Measurements from ENCODE around the gene COL17A1. TPM values are rescaled to one million over a fixed set of nuclear protein-coding genes. Genes with fewer than 3 reads are reported as not detected.

The COL17A1 gene
- total RNA-seq = 0.06 and 1.0 TPM in 2 replicates

- no peak for DNase-seq (ENCODE audit: extremely low read depth, low read depth, low spot score)
These were observed at the start of gene COL17A1 for GRCh38 chr10:104085801-104086400. Gene COL17A1, minus strand, starts transcription at chr10:104085880. Its CDS starts 5,207 bp downstream, at chr10:104080673.

- DNase-seq (ENCODE audit: extremely low read depth, low read depth, low spot score) = no peak
These were observed 44.4 kb upstream of the COL17A1 start for GRCh38 chr10:104130041-104130440.

- no peak for DNase-seq (ENCODE audit: extremely low read depth, low read depth, low spot score)
These were observed 42.5 kb upstream of the COL17A1 start for GRCh38 chr10:104128214-104128613.

- no peak for DNase-seq (ENCODE audit: extremely low read depth, low read depth, low spot score)
These were observed 41.7 kb upstream of the COL17A1 start for GRCh38 chr10:104127411-104127810.

- no peak for DNase-seq (ENCODE audit: extremely low read depth, low read depth, low spot score)
These were observed 37.7 kb upstream of the COL17A1 start for GRCh38 chr10:104123397-104123796.

- no peak for DNase-seq (ENCODE audit: extremely low read depth, low read depth, low spot score)
These were observed 36.8 kb upstream of the COL17A1 start for GRCh38 chr10:104122225-104123107.

- peak; percentile 75 for DNase-seq (ENCODE audit: extremely low read depth, low read depth, low spot score)
These were observed 36.0 kb upstream of the COL17A1 start, which contains the start of gene SFR1 for GRCh38 chr10:104121485-104122224. Gene SFR1, plus strand, starts transcription at chr10:104122171. Its CDS starts 13 bp downstream, at chr10:104122184.

GRCh38 chr10:104120903-104121484, 35.3 kb upstream of the COL17A1 start:
- peak; percentile 87 for DNase-seq (ENCODE audit: extremely low read depth, low read depth, low spot score)

GRCh38 chr10:104120512-104120902, 34.8 kb upstream of the COL17A1 start:
- no peak for DNase-seq (ENCODE audit: extremely low read depth, low read depth, low spot score)

GRCh38 chr10:104119996-104120395, 34.3 kb upstream of the COL17A1 start:
- no peak for DNase-seq (ENCODE audit: extremely low read depth, low read depth, low spot score)

GRCh38 chr10:104117839-104118323, 32.2 kb upstream of the COL17A1 start:
- DNase-seq (ENCODE audit: extremely low read depth, low read depth, low spot score) = no peak

- DNase-seq (ENCODE audit: extremely low read depth, low read depth, low spot score) = no peak
These were observed 27.8 kb upstream of the COL17A1 start for GRCh38 chr10:104113376-104113956.

- no peak for DNase-seq (ENCODE audit: extremely low read depth, low read depth, low spot score)
These were observed 24.4 kb upstream of the COL17A1 start for GRCh38 chr10:104109908-104110662.

GRCh38 chr10:104104926-104105325, 19.2 kb upstream of the COL17A1 start:
- DNase-seq (ENCODE audit: extremely low read depth, low read depth, low spot score) = no peak

GRCh38 chr10:104104418-104104817, 18.7 kb upstream of the COL17A1 start:
- DNase-seq (ENCODE audit: extremely low read depth, low read depth, low spot score) = no peak

GRCh38 chr10:104103956-104104355, 18.3 kb upstream of the COL17A1 start:
- DNase-seq (ENCODE audit: extremely low read depth, low read depth, low spot score) = no peak

- DNase-seq (ENCODE audit: extremely low read depth, low read depth, low spot score) = no peak
These were observed 16.2 kb upstream of the COL17A1 start for GRCh38 chr10:104101902-104102301.

GRCh38 chr10:104100795-104101194, 15.1 kb upstream of the COL17A1 start:
- DNase-seq (ENCODE audit: extremely low read depth, low read depth, low spot score) = no peak

GRCh38 chr10:104099941-104100340, 14.3 kb upstream of the COL17A1 start:
- no peak for DNase-seq (ENCODE audit: extremely low read depth, low read depth, low spot score)

GRCh38 chr10:104099269-104099668, 13.6 kb upstream of the COL17A1 start:
- DNase-seq (ENCODE audit: extremely low read depth, low read depth, low spot score) = no peak

Data from glomerular endothelial cell (primary cell).